HFF-Myc (cell line): Measurements from ENCODE around the gene ZNF547.

Experiments
- DNase-seq: peaks from one replicate; pipeline ENCODE4 v3.0.0-alpha.2; 2011; ENCODE audit warnings: low read depth; ENCODE audit errors: extremely low read depth
- H3K4me3 ChIP-seq: replicated peaks from 2 replicates; pipeline ENCODE4 v1.5.1; 2011; ENCODE audit warnings: low read depth, mild to moderate bottlenecking, control low read depth, low read length
- CTCF ChIP-seq: IDR thresholded peaks from 2 replicates; pipeline ENCODE4 v1.5.1; 2012; ENCODE audit warnings: mild to moderate bottlenecking, low read depth, low read length, control low read depth; ENCODE audit errors: missing control alignments

ZNF547 gene

GRCh38 chr19:57389194-57389729 lies 25.9 kb downstream of the ZNF547 start:
- peak overlapping the region; percentile 81 for H3K4me3 ChIP-seq
- TF ChIP-seq CTCF, result no peak
- no peak for DNase-seq

GRCh38 chr19:57389730-57390598 lies 26.6 kb downstream of the ZNF547 start, which contains the start of gene ZNF548:
ZNF548 (plus strand) TSS chr19:57389854; CDS start chr19:57390100, 246 bp downstream.
- TF ChIP-seq CTCF, result no peak
- H3K4me3 ChIP-seq, result peak within 1 kb of the TSS; percentile 81

GRCh38 chr19:57395710-57396109 lies 32.4 kb downstream of the ZNF547 start:
- DNase-seq, result no peak
- no peak overlapping the region for H3K4me3 ChIP-seq
- TF ChIP-seq CTCF, result no peak

More at GRCh38 chr19:57389730-57390598, 26.6 kb downstream of the ZNF547 start, which contains the start of gene ZNF548:
- DNase-seq, result peak; percentile 97

GRCh38 chr19:57398868-57399267 lies 35.5 kb downstream of the ZNF547 start:
- no peak overlapping the region for H3K4me3 ChIP-seq
- no peak for TF ChIP-seq CTCF
- DNase-seq, result no peak

GRCh38 chr19:57403737-57404563 lies 40.6 kb downstream of the ZNF547 start:
- no peak overlapping the region for H3K4me3 ChIP-seq
- no peak for DNase-seq
- no peak for TF ChIP-seq CTCF

- no peak overlapping the region for H3K4me3 ChIP-seq
- no peak for DNase-seq
- peak; percentile 73 for TF ChIP-seq CTCF
These were observed 43.3 kb downstream of the ZNF547 start for GRCh38 chr19:57406516-57407123.
